ENCODE data around the gene YARS1.

DNA sequence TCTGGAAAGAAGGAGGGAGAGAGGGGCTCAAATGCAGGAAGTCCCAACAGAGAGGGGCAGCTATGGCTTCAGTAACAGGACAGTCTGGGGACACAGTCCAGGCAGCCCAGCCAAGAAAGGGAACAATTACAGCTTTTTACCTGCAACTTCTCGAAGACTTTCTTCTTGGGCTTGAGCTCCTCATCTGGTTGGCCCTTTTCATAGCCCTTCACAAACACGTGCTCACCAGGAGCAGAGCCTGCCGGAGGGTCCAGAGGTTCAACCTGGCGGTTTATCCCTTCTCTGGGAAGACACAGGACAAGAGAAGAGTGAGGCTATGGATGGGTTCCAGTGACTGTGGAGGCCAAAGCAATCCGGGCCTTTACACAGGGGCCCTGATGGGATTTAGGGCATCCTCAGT, 37.9 kb downstream of the YARS1 start:
- TF ChIP-seq EZH2phosphoT487 (IDR thresholded peaks at IDR 0.05; ENCODE audit: borderline replicate concordance): no peak
- TF ChIP-seq, protein P1, sequence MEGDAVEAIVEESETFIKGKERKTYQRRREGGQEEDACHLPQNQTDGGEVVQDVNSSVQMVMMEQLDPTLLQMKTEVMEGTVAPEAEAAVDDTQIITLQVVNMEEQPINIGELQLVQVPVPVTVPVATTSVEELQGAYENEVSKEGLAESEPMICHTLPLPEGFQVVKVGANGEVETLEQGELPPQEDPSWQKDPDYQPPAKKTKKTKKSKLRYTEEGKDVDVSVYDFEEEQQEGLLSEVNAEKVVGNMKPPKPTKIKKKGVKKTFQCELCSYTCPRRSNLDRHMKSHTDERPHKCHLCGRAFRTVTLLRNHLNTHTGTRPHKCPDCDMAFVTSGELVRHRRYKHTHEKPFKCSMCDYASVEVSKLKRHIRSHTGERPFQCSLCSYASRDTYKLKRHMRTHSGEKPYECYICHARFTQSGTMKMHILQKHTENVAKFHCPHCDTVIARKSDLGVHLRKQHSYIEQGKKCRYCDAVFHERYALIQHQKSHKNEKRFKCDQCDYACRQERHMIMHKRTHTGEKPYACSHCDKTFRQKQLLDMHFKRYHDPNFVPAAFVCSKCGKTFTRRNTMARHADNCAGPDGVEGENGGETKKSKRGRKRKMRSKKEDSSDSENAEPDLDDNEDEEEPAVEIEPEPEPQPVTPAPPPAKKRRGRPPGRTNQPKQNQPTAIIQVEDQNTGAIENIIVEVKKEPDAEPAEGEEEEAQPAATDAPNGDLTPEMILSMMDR (conservative IDR thresholded peaks at IDR 0.05; ENCODE audit: low read length): no peak
